Thyroid gland (tissue), 4 donors: Measurements from ENCODE around the gene LCN15.

Source experiments
- POLR2A ChIP-seq, 2 donors: fragments of 450-650 bp; IDR thresholded peaks; one replicate each; pipeline ENCODE4 v1.6.1; 2017; ENCODE audit warnings: antibody characterized with exemption in 2 of 2, mild to moderate bottlenecking in 2 of 2, moderate library complexity in 1 of 2
- TF ChIP-seq, protein P1 (sequence below), 6 experiments: fragments of 200-600 bp in 3 of 6; fragments of 450-650 bp in 3 of 6; sonication (generic) in 3 of 6; IDR thresholded peaks; one replicate each; pipeline ENCODE4 v1.5.1; 2016 to 2019; ENCODE audit warnings: antibody characterized with exemption in 6 of 6, mild to moderate bottlenecking in 2 of 6, inconsistent platforms in 1 of 6, moderate library complexity in 1 of 6

DNA sequence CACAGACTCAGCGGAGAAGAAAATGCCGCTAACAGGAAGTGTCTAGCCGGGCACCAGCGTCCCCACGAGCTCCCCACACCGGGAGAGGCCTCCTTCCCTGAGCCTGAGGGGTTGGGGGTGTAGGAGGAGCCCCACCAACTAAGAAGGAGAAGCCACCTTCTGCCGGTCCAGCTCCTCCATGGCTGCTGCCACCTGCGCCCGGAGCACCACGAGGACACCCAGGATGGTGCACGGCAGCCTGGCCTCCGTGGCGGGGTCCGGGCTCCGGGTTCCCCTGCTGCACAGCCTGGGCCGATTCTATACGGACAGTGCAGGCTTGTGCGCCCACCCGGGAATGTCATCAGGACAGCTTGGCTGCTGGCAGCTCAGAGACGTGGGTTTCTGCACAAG, 6.6 kb downstream of the LCN15 start:
- TF ChIP-seq, protein P1, sequence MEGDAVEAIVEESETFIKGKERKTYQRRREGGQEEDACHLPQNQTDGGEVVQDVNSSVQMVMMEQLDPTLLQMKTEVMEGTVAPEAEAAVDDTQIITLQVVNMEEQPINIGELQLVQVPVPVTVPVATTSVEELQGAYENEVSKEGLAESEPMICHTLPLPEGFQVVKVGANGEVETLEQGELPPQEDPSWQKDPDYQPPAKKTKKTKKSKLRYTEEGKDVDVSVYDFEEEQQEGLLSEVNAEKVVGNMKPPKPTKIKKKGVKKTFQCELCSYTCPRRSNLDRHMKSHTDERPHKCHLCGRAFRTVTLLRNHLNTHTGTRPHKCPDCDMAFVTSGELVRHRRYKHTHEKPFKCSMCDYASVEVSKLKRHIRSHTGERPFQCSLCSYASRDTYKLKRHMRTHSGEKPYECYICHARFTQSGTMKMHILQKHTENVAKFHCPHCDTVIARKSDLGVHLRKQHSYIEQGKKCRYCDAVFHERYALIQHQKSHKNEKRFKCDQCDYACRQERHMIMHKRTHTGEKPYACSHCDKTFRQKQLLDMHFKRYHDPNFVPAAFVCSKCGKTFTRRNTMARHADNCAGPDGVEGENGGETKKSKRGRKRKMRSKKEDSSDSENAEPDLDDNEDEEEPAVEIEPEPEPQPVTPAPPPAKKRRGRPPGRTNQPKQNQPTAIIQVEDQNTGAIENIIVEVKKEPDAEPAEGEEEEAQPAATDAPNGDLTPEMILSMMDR (IDR thresholded peaks at IDR 0.05), result no peak
- TF ChIP-seq POLR2A (IDR thresholded peaks at IDR 0.05), result no peak
